HG02885 (cell line): ENCODE measurements around the gene ZNF428.
"Not testable (repeated sequence)": the region's sequence is repeated elsewhere in the genome, so short reads cannot be mapped to it uniquely, and the experiment has no call there.

ENCODE experiments used
- ATAC-seq: cut with Tn5 transposase; IDR thresholded peaks from one replicate; pipeline ENCODE4 v1.9.1; 2021; ENCODE audit warnings: mild to moderate bottlenecking; ENCODE audit not compliant: unreplicated experiment, poor library complexity

ZNF428 gene

DNA sequence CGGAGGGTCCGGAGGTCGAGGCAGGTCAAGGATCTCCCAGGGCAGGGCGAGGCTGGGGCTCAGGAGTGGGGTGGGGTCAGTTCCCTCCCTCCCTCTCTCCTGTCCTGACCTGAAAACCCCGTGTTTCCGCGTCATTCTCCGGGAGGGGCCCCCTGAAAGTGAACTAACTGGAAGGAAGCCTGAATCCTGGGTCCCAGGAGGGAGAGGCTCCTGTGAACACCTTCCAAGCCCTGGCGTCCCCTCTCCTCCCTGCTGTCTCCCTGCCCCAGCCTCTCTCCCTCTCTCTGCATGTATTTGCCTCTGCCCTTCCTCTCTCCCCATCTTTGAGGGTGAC lies 21.0 kb upstream of the ZNF428 start:
- ATAC-seq: no peak

DNA sequence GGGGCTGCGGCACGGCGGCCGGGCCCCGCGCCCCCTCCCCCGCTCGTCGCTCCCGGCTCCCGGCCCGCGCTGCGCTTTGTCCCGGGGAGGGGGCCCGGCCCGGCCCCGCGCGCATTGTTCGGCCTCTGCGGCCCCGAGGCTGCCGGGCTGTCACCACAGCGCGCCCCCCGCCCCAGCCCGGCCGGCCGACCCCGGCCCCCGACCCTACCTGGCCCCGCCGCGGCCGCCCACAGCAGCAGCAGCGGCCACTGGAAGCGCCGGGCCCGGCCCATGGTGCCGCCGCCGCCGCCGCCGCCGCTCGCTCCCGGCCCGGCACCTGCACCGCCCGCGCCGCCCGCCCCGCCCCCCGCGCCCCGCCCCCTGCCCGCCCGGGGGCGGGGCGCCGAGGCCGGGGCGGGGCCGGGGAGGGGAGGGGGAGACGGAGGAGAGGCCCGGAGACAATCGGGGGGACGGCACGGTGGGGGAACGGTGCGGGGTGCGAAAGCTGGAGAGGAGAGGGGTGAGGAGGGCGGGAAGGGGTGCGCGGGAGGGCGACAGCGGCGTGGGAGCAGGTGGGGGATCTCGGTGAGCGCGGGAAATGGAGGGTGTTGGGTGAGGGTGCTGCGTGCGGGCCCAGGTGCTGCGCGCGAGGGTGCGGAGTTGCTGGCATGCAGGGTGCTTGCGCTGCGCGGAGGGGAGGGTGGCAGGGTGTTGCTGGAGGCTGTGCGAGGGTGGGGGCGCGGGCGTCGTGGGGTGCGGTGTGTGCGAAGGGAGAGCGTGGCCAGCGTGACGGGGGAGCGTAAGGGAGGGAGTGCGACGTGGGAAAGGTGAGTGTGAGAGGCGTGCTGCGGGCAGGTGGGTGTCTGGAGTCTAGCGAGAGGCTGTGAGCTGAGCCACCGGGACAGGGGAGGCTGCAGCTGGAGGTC lies 20.3 kb upstream of the ZNF428 start, which contains the start of gene CADM4:
CADM4 (minus strand) TSS at position 332 of the 905 bp plus-strand sequence; CDS start at position 272, 60 bp downstream.
- no peak for ATAC-seq

DNA sequence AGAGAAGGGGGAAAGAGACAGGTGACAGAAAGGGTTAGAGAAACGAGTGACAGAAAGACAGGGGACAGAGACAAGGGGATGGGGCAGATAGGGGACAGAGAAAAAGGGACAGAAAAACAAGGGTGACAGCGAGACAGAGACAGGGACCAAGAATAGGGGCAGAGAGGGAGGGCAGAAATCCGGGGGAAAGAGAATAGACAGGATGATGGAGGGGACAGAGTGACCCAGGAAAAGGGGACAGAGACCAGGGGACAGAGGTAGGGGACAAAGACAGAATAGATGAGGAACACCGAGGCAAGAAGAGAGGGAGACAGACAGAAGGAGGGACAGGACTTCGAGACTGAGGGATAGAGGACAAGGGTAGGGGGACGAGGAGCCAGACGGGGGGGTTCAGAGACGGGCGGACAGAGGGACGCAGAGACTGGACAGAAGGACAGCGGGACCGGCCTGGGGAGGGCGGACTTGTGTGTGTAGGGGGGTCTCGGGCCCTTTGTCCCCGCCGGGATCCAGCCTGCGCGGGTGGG lies 19.6 kb upstream of the ZNF428 start:
- ATAC-seq: no peak

DNA sequence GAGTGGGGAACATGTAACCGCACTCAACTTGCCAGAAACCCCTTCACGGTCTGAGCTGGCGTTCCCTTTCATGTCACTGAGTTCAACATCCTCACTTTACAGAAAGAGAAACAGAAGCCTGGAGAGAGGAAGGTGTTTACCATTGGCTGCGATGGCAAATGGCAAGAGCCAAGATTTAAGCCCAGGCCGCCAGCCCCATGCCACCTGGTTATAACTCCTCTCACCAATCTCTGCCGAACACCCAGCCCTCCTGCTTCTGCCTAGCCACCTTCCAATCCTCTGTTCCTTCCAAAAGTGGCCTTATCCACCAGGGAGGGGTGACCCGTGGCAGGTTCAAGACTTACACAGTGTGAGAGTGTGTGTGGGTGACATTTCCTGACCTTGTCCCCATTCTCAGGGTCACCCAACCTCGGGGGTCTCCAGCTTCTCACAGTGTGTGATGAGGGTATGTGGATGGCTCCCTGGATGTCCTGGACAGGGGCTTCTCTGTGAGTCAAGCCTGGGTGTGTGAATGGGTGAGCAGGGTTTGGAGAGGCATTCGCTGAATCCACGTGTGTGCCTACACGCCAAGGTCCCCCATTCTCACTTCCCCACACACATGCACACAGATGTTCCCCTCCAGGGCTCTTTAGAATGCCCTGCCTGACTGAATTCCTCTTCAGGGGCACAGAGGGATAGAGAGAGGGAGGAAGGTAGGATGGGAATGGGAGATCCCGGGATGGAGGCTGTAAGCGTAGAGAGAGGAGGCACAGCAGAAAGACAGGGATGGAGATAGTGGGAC lies 19.0 kb upstream of the ZNF428 start:
- no peak for ATAC-seq

DNA sequence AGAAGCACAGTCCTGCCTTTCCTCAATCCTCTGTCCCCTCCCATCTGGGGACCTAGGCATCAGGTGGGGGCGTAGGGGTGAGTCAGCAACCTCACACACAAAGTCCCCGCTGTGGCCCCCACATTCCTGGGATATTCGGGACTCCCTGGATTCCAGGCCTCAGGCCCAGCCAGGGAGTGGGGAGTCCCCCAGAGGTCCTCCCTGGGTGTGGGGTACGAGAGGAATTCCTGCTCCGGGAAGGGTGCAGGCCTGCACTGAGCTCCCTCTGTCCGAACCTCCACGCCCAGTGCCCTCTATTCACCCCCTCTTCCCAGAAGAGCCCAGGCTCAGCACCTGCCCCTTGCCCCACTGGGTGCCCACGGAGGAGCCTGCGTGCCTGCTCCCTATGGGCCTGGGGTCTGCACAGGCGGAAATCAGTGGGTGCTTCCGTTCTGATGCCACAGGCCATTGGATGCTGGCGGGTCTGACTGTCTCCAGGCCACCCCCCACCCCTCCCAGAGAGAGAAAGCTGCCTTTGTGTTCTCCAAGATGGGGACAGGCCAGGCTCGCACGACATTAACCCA lies 16.8 kb upstream of the ZNF428 start:
- no peak for ATAC-seq

DNA sequence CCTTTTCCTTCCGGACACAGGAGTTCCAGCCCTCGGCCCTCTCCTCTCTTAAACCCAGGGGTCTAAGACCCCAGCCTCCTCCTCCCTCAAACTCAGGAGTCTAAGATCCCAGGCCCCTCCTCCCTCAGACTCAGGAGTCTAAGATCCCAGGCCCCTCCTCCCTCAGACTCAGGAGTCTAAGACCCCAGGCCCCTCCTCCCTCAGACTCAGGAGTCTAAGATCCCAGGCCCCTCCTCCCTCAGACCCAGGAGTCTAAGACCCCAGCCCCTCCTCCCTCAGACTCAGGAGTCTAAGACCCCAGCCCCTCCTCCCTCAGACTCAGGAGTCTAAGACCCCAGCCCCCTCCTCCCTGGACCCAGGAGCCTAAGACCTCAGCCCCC lies 16.1 kb upstream of the ZNF428 start:
- not testable (repeated sequence) for ATAC-seq

DNA sequence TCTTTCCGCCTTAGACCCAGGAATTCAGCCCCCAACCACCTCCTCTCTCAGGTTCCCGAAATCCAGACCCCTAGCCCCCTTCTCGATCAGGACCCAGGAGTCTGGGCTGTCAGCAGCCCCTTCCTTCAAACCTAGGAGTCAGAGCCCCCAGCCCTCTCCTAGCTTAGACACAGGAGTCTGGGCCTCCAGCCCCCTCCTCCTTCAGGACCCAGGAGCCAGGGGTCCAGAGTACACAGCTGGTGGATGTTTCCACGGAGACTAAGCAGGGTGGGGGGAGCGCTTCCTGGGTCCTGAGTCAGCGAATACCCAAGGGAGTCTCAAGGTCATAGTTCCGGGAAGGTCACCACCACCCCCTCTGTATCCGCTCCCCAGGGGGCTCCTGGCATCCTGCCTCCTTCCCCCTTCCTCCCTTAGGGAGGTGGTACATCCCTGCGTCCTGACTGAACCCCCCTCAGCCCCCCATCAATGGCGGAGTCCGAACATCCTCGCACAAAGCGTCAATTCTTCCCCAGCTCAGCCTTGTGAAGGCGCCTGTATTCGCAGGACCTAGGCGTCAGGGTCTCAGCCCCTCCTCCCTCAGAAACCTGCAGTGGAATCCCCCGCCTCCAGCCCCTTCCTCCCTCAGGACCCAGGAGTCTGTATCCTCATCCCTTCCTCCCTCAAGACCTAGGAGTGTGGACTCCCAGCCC lies 15.6 kb upstream of the ZNF428 start:
- no peak for ATAC-seq

DNA sequence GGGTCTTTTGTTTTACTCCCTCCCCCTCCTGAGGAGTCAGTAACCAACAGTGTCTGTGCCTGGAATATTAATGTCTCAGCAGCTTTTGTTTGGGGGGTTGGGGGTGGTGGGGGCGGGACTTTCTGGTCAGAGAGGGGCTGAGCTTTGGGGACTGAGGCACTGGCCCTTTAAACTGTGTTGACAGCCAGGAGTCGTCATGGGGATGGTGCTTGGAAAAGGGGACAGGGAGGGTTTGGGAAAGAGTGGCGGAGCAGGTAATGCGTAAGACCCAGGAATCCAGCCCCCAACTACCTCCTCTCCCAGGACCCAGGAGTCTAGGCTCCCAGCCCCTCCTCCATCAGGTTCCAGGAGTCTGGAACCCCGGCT lies 15.1 kb upstream of the ZNF428 start:
- no peak for ATAC-seq

DNA sequence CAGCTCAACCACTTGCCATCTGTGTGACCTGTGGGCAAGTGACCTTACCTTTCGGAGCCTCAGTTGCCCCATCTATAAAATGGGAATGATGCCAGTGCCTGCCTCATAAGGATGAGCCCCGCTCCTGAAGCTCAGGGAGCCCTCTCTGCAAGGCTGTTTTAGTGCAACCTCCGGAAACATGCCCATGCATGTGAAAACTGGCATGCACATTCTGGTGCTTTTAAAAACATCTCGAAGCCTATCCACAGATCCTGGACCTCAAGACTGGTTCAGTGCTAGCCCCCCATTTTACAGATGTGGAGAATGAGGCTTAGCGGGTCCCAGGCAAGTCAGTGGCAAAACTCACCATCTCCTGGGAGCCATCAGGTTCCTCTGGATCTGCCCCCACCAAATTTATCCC lies 14.6 kb upstream of the ZNF428 start:
- ATAC-seq: no peak

DNA sequence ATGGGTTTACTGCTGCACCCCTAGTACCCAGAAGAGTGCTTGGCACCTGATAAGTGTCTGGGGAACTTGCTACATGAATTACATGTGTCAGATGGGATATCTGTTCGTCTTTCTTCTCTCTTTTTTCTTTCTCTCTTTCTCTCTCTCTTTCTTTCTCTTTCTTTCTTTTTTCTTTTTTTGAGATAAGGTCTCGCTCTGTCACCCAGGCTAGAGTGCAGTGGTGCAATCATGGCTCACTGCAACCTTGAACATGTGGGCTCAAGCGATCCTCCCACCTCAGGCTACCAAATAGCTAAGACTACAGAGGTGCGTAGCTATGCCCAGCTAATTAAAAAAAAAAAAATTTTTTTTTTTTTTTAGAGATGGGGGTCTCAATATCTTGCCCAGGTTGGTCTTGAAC lies 14.1 kb upstream of the ZNF428 start:
- no peak for ATAC-seq

DNA sequence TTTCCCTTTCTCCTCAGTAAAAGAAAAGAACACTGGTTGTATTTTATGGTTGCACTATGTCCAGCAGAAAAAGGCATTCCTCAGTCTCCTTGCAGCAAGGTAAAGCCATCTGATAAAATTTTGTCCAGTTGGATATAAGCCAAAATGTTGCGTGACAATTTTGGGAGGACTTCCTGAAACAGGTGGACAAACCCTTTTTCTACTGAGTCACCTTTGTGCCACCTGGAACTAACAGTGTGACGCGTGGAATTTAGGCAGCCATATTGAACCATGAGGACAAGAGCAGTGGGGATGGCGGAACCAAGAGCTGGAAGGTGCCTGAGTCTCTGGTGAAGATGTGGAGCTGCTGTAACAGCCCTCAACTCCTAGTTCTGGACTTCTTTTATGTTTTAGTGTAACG lies 12.1 kb upstream of the ZNF428 start:
- ATAC-seq: no peak

DNA sequence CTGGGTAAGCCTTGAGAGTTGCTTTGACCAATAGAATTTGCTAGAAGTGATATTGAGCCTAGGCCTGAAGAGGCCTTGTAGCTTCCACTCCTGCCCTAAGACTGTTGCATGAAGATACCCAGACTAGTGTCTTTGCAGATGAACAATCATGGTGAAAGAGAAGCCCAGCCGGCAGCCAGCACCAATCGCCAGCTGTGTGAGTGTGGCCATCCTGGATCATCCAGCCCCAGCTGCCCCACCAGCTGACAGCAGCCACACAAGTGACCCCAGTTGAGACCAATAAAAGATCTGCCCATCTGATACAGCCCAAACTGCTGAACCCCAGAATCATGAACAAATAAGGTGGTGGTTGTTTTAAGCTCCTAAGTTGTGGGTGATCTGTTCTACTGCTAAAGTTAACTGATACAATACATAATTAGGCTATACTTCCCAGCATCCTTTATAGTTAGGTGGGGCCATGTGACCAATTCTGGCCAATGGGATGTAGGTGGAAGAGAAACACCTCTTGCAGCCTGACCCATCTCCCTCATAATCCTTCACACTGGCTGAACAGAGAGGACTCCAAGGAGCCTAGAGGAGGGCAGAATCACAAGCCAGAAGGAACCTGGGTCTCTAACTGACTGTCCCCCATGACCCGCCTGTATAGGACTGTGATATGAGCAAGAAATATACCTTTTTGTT lies 9.4 kb upstream of the ZNF428 start:
- ATAC-seq: no peak

DNA sequence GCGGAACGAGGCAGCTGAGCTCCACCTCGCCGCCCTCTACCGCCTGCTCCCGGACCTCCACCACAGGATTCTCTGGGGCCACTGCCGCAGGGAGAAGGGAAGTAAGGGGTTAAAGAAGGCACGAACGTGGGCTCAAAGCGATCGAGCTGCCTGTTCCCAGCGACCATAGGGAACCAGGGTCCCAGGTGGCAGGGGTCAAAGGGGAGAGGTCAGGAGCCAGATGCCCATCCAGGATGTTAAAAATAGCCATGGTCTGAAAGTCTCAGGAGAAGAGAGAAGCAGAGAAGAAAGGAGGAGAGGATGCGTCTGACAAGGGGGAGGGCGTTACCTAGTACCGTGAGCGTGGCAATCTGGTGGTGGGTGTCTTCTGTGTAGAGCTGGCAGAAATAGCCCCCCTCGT lies 7.4 kb upstream of the ZNF428 start:
- no peak for ATAC-seq

DNA sequence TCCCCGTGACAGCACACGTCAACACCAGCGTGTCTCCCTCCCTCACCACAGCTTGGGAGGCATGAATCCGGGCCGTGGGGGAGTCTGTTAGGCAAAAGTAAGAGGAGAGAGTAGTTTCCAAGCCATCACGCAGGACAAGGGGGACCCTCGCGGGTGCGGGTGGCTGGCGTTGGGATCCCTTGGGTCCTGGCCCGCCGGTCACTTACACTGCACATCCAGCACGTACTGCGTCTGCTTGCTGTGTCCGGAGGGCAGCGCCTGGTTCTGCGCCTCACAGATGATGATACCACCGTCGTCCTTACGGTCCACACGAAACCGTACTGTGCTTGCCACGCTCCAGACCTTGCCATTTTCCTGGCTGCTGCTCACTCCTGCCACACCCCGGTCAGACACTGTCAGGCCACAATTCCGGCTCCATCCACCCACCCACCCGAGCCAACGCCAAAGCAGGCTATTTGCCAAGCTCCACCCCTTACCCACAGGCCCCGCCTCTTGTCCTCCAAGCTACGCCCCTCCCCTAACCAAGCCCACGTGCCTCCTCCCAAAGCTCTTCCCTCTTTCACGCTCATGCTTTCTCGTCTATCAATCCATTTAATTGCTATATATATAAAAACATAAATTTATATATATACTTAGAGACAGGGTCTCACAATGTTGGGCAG lies 6.6 kb upstream of the ZNF428 start:
- no peak for ATAC-seq

DNA sequence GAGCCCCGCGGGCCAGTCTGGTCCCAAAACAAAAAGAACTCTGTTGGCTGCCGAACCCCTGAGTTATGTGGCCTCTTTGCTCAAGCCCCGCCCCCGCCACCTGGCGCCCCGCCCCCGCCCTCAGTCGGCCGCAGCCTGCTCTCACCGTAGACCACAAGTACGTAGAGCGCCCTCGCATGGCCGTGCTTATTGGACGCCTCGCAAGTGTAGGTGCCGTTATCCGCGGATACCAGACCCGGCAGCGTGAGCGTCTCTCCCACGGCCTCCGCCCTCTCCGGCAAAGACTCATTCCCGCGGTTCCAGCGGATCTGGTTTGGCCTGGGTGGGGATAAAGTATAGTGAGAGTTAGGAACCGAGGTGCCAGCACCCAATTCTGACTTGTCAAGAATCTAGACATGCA lies 5.5 kb upstream of the ZNF428 start:
- ATAC-seq: no peak

DNA sequence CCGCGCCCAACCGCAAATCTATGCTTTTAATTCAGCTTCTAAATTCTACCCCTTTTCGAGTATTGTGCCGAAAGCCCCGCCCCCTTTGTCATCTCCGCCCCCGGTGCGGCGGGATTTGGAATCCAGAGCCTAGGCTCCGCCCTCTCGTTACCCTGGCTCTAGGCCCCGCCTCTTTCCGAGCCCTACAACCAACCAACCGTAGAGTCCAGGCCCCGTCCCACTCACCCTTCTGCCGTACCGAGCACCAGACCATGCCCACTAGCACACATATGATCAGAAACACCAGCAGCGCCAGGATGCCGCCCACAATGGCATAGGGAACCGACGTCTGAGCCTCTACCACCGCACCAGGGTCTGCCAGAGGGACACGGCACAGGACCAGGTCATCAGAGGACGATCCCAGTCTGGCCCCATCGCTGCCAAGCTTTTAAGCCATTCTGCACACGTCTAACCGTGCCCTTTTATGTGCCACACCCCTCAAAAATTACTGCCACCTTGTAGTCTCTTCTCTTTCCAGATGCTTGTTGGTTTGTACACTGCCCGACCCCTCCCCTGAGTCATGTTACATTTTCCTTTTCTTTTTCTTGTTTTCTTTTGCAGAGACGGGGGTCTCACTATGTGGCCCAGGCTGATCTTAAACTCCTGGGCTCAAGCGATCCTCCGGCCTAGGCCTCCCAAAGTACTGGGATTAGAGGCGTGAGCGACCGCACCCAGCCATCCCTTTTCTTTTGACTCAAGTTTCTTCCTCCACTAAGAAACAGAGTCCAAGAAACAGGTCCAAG lies 4.7 kb upstream of the ZNF428 start:
- no peak for ATAC-seq

DNA sequence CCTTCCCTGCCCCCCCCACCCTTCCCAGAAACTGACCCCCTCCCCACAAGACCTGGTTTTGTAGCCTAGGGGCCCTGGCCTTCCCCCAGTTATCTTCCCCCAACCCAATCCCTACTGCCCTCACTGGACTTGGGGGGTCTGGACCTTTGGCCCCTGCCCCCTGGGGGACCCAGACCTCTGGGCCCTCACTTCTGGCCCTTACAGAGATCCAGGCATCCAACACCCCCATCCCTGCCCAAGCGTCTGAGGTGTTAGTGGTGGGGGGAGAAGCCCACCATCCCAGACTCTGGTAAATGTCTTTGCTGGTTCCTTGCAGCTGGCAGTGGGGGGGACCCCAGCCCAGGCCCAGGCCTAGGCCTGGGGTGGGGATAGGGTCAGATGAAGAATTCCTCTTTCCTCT lies 3.5 kb upstream of the ZNF428 start:
- no peak for ATAC-seq

DNA sequence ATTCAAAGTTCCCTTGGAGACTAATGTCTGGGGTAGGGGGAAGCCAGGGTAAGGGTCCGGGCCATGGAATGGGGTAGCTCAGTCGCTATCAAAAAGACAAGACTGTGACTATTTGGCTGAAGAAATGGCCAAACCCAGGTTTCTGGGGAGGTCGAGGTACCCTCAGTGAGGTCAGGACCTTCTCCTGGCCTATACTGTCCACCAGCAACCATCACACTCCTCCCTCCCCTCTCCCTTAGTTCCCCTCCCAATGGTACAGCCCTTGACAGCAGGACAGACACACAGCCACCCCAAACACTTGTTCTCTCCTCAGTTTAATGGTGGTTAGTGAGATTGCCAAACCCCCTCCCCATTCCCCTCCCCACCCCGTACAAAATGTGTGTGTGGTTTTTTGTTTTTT lies 2.6 kb upstream of the ZNF428 start:
- no peak for ATAC-seq
